Bronchial epithelial cell (primary cell): ENCODE results near the gene MCTP1. TPM values are rescaled to one million over a fixed set of nuclear protein-coding genes. Genes with fewer than 3 reads are reported as not detected.
A peak's percentile ranks its signal among the peaks of the same experiment; 100 is the strongest.

Source experiments
- DNase-seq: peaks from one replicate; pipeline ENCODE4 v3.0.0-alpha.2; 2010; ENCODE audit warnings: low read depth
- FAIRE-seq: peaks from 2 replicates; lab custom pipeline; 2011; peaks lifted over from hg19 to GRCh38; lab: Jason Lieb, UNC
- H3K27me3 ChIP-seq: 2 replicates; pipeline ENCODE4 v1.5.1; 2011; ENCODE audit warnings: low read length; ENCODE audit not compliant: control insufficient read depth, insufficient read depth
- H3K36me3 ChIP-seq: 2 replicates; pipeline ENCODE4 v1.5.1; 2011; ENCODE audit warnings: low read length; ENCODE audit not compliant: control insufficient read depth, insufficient read depth
- H3K4me3 ChIP-seq: 2 replicates; pipeline ENCODE4 v1.5.1; 2011; ENCODE audit warnings: mild to moderate bottlenecking, low read depth, low read length, control low read depth
- CTCF ChIP-seq: IDR thresholded peaks from 2 replicates; pipeline ENCODE4 v1.5.1; 2011; ENCODE audit warnings: mild to moderate bottlenecking, moderate library complexity, low read length, control low read depth, inconsistent platforms; ENCODE audit not compliant: insufficient read depth, severe bottlenecking
- total RNA-seq: library from RNA; depleted of rRNA; stranded (reverse); fragments of >200 nt; gene quantifications from 2 replicates; pipeline ENCODE4 v1.2.1, GENCODE V29; 2014

The MCTP1 gene
- total RNA-seq, 1 donor from 2014 or later, result 17.9 TPM

- Histone ChIP-seq H3K36me3 (no peaks in the 10 kb centered on the region), H3K4me3 (no peak overlapping the region), H3K27me3 (no peaks in the 10 kb centered on the region)
- no peak for DNase-seq
- FAIRE-seq, result no peak
- TF ChIP-seq CTCF, result no peak
Observed at GRCh38 chr5:95272316-95272929, 12.5 kb downstream of the MCTP1 start.

GRCh38 chr5:95262933-95263660 lies 21.8 kb downstream of the MCTP1 start:
- Histone ChIP-seq H3K4me3 (no peak overlapping the region), H3K36me3 (no peaks in the 10 kb centered on the region), H3K27me3 (peaks cover 3% of the 10 kb centered on the region)
- TF ChIP-seq CTCF, result no peak
- DNase-seq (no peak), FAIRE-seq (no peak)

GRCh38 chr5:95261437-95262175 lies 23.3 kb downstream of the MCTP1 start:
- Histone ChIP-seq H3K27me3 (peaks cover 3% of the 10 kb centered on the region), H3K36me3 (no peaks in the 10 kb centered on the region), H3K4me3 (no peak overlapping the region)
- FAIRE-seq (no peak), DNase-seq (peak; percentile 33)
- peak; percentile 23 for TF ChIP-seq CTCF

GRCh38 chr5:95256991-95257390 lies 27.9 kb downstream of the MCTP1 start:
- DNase-seq (no peak), FAIRE-seq (no peak)
- H3K4me3 ChIP-seq, result no peak overlapping the region
- no peaks in the 10 kb centered on the region for H3K27me3 ChIP-seq
- TF ChIP-seq CTCF, result no peak
- H3K36me3 ChIP-seq, result no peaks in the 10 kb centered on the region

GRCh38 chr5:95256446-95256845 lies 28.4 kb downstream of the MCTP1 start:
- no peak for FAIRE-seq
- no peaks in the 10 kb centered on the region for H3K36me3 ChIP-seq
- H3K27me3 ChIP-seq, result no peaks in the 10 kb centered on the region
- no peak for DNase-seq
- no peak for TF ChIP-seq CTCF
- H3K4me3 ChIP-seq, result no peak overlapping the region
